Tibial nerve (tissue), 3 donors: ENCODE data around the gene SRPK3.

Source experiments
- POLR2A ChIP-seq, 2 donors: fragments of 450-650 bp; IDR thresholded peaks; one replicate each; pipeline ENCODE4 v1.6.1; 2017; ENCODE audit warnings: antibody characterized with exemption in 2 of 2, mild to moderate bottlenecking in 2 of 2, moderate library complexity in 2 of 2
- TF ChIP-seq, protein P1 (sequence below), 5 experiments: fragments of 200-600 bp in 3 of 5; fragments of 450-650 bp in 2 of 5; sonication (generic) in 3 of 5; IDR thresholded peaks; one replicate each; pipeline ENCODE4 v1.5.1; 2016 to 2019; ENCODE audit warnings: antibody characterized with exemption in 5 of 5, mild to moderate bottlenecking in 3 of 5, moderate library complexity in 2 of 5

DNA sequence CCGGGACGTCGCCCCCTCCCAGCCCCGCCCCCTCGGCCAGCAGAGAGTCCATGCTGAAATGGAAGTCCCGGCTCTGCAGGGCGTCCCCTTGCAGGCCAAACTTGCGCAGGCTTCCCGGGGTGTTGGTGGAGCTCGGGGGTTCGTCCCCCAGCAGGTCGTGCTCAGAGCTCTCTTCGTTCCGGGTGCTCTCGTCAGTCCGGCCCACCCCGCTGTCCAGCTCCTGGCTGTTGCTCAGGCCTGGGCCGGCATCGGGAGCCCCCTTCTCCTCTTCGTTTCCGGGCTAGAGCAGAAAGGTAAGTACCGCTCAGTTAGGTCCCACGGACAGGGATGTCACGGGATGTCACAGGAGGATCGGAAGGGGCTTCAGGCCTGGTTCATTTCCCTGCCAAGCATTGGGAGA is 23.8 kb downstream of the SRPK3 start:
- TF ChIP-seq, protein P1, sequence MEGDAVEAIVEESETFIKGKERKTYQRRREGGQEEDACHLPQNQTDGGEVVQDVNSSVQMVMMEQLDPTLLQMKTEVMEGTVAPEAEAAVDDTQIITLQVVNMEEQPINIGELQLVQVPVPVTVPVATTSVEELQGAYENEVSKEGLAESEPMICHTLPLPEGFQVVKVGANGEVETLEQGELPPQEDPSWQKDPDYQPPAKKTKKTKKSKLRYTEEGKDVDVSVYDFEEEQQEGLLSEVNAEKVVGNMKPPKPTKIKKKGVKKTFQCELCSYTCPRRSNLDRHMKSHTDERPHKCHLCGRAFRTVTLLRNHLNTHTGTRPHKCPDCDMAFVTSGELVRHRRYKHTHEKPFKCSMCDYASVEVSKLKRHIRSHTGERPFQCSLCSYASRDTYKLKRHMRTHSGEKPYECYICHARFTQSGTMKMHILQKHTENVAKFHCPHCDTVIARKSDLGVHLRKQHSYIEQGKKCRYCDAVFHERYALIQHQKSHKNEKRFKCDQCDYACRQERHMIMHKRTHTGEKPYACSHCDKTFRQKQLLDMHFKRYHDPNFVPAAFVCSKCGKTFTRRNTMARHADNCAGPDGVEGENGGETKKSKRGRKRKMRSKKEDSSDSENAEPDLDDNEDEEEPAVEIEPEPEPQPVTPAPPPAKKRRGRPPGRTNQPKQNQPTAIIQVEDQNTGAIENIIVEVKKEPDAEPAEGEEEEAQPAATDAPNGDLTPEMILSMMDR (IDR thresholded peaks at IDR 0.05) = no peak
- no peak for TF ChIP-seq POLR2A (IDR thresholded peaks at IDR 0.05)
